PC-9 (cell line): Measurements from ENCODE around the gene GLCE.
"Not testable (repeated sequence)": the region's sequence is repeated elsewhere in the genome, so short reads cannot be mapped to it uniquely, and the experiment has no call there.

ENCODE experiments used
- EZH2 ChIP-seq: fragments of 200-600 bp; sonication (generic); IDR thresholded peaks from 2 replicates; pipeline ENCODE4 v1.8.0; 2017; ENCODE audit warnings: antibody characterized with exemption, low read depth
- TF ChIP-seq, protein P1 (sequence below): fragments of 200-600 bp; sonication (generic); conservative IDR thresholded peaks from 2 replicates; pipeline ENCODE4 v1.6.1; 2017; ENCODE audit warnings: mixed run types, antibody characterized with exemption, mild to moderate bottlenecking, moderate library complexity

DNA sequence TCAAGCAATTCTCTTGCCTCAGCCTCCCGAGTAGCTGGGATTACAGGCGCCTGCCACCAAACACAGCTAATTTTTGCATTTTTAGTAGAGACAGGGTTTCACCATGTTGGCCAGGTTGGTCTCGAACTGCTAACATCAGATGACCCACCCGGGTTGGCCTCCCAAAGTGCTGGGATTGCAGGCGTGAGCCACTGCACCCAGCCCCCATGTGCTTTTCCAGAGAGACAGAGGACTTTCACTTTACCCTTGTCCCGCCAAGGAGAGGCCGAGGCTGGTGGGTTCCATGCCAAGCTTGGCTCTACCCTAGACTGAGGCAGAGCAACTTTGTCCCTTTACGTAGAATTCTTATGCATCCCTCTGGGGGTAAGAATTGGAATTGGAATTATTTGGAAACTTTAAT, 140.7 kb downstream of the GLCE start:
- TF ChIP-seq EZH2, result not testable (repeated sequence)
- TF ChIP-seq, protein P1, sequence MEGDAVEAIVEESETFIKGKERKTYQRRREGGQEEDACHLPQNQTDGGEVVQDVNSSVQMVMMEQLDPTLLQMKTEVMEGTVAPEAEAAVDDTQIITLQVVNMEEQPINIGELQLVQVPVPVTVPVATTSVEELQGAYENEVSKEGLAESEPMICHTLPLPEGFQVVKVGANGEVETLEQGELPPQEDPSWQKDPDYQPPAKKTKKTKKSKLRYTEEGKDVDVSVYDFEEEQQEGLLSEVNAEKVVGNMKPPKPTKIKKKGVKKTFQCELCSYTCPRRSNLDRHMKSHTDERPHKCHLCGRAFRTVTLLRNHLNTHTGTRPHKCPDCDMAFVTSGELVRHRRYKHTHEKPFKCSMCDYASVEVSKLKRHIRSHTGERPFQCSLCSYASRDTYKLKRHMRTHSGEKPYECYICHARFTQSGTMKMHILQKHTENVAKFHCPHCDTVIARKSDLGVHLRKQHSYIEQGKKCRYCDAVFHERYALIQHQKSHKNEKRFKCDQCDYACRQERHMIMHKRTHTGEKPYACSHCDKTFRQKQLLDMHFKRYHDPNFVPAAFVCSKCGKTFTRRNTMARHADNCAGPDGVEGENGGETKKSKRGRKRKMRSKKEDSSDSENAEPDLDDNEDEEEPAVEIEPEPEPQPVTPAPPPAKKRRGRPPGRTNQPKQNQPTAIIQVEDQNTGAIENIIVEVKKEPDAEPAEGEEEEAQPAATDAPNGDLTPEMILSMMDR, result not testable (repeated sequence)
